H1 (cell line): Measurements from ENCODE around the gene PRTN3.

Experiments used
- ATF2 ChIP-seq: IDR thresholded peaks from 2 replicates; pipeline ENCODE4 v1.6.1; 2012; ENCODE audit warnings: low read length, inconsistent platforms
- CTCF ChIP-seq, 3 experiments: IDR thresholded peaks; 1 replicate in 2 of 3; 2 replicates in 1 of 3; pipeline versions ENCODE4 v1.5.1 to v1.6.1; 2011; ENCODE audit warnings: low read length in 3 of 3, mild to moderate bottlenecking in 3 of 3, inconsistent platforms in 2 of 3, low read depth in 1 of 3, moderate library complexity in 1 of 3; ENCODE audit not compliant: insufficient read depth in 1 of 3; ENCODE audit errors: control extremely low read depth in 1 of 3
- EZH2 ChIP-seq: fragments of 200-600 bp; sonication (generic); IDR thresholded peaks from 2 replicates; pipeline ENCODE4 v1.7.1; 2012; ENCODE audit warnings: low read depth, mild to moderate bottlenecking, moderate library complexity, low read length, inconsistent platforms; ENCODE audit not compliant: severe bottlenecking
- POLR2A ChIP-seq, 2 experiments: IDR thresholded peaks; 1 replicate in 1 of 2; 2 replicates in 1 of 2; pipeline ENCODE4 v1.6.1; 2011; ENCODE audit warnings: low read depth in 2 of 2, low read length in 2 of 2, mild to moderate bottlenecking in 2 of 2; ENCODE audit errors: control extremely low read depth in 1 of 2

GRCh38 chr19:821231-821824, 19.5 kb upstream of the PRTN3 start:
- TF ChIP-seq ATF2, result no peak
- TF ChIP-seq CTCF (IDR thresholded peaks at IDR 0.05; ENCODE audit: control extremely low read depth in 1 of 3, insufficient read depth in 1 of 3, low read depth in 1 of 3, low read length in 3 of 3), result peak in 1 of 3 experiments; percentile 1; a peak in 1 of 4 replicates
- TF ChIP-seq POLR2A (IDR thresholded peaks at IDR 0.05; ENCODE audit: control extremely low read depth in 1 of 2, low read depth in 2 of 2, low read length in 2 of 2), result no peak
- TF ChIP-seq EZH2, result no peak
